Hypothalamus (tissue), 51 donors: ENCODE data around the gene RAD51D.
A peak's percentile ranks its signal among the peaks of the same experiment; 100 is the strongest.
"Not testable (repeated sequence)": the region's sequence is repeated elsewhere in the genome, so short reads cannot be mapped to it uniquely, and the experiment has no call there.

ENCODE experiments used
- DNase-seq, 51 donors: peaks; one replicate each; lab custom pipeline; 2025; lab: John Stamatoyannopoulos, UW

Gene RAD51D

GRCh38 chr17:35095741-35096140 lies 23.9 kb downstream of the RAD51D start:
- DNase-seq: no peak

GRCh38 chr17:35094902-35095301 lies 24.8 kb downstream of the RAD51D start:
- no peak for DNase-seq

GRCh38 chr17:35090707-35091106 lies 29.0 kb downstream of the RAD51D start:
- not testable (repeated sequence) for DNase-seq

GRCh38 chr17:35089586-35090296 lies 29.9 kb downstream of the RAD51D start:
- DNase-seq: peak in 2 of 51 donors; percentile 57 to 81

GRCh38 chr17:35088881-35089585 lies 30.6 kb downstream of the RAD51D start:
- peak in 50 of 51 donors; percentile 37 to 94 (median 79) for DNase-seq

- DNase-seq: peak in 48 of 51 donors; percentile 11 to 89 (median 54)
These were observed 31.2 kb downstream of the RAD51D start for GRCh38 chr17:35088356-35088880.

- DNase-seq: peak in 18 of 51 donors; percentile 9 to 89 (median 48)
These were observed 31.8 kb downstream of the RAD51D start for GRCh38 chr17:35087731-35088355.

GRCh38 chr17:35086931-35087573 lies 32.6 kb downstream of the RAD51D start:
- peak in 3 of 51 donors; percentile 14 to 38 (median 19) for DNase-seq

- DNase-seq: peak in 1 of 51 donors; percentile 19
These were observed 33.5 kb downstream of the RAD51D start for GRCh38 chr17:35086164-35086563.

GRCh38 chr17:35084987-35085386 lies 34.7 kb downstream of the RAD51D start:
- no peak for DNase-seq

- no peak for DNase-seq
These were observed 36.6 kb downstream of the RAD51D start for GRCh38 chr17:35083071-35083470.

GRCh38 chr17:35082073-35082657 lies 37.5 kb downstream of the RAD51D start:
- DNase-seq: peak in 2 of 51 donors; percentile 18 to 58

- no peak for DNase-seq
These were observed 38.0 kb downstream of the RAD51D start for GRCh38 chr17:35081638-35082037.

GRCh38 chr17:35080536-35080935 lies 39.1 kb downstream of the RAD51D start:
- no peak for DNase-seq

GRCh38 chr17:35079547-35080423 lies 39.9 kb downstream of the RAD51D start:
- no peak for DNase-seq

GRCh38 chr17:35076874-35077273 lies 42.8 kb downstream of the RAD51D start:
- no peak for DNase-seq

GRCh38 chr17:35074711-35075707 lies 44.7 kb downstream of the RAD51D start:
- DNase-seq: peak in 4 of 51 donors; percentile 20 to 81 (median 52)
